HG03565 (cell line): ENCODE results near the gene RFPL1.
"Not testable (repeated sequence)": the region's sequence is repeated elsewhere in the genome, so short reads cannot be mapped to it uniquely, and the experiment has no call there.

Experiments used
- ATAC-seq: cut with Tn5 transposase; IDR thresholded peaks from one replicate; pipeline ENCODE4 v1.9.1; 2021; ENCODE audit warnings: mild to moderate bottlenecking, moderate library complexity; ENCODE audit not compliant: unreplicated experiment

Gene RFPL1

GRCh38 chr22:29438283-29438682 lies at the start of gene RFPL1:
Gene RFPL1, plus strand, starts transcription at chr22:29438583.
- not testable (repeated sequence) for ATAC-seq

- no peak for ATAC-seq
These were observed 49.7 kb upstream of the RFPL1 start for GRCh38 chr22:29388759-29389090.

- no peak for ATAC-seq
These were observed 48.1 kb upstream of the RFPL1 start for GRCh38 chr22:29390270-29390669.

- no peak for ATAC-seq
These were observed 46.8 kb upstream of the RFPL1 start for GRCh38 chr22:29391546-29391945.

- no peak for ATAC-seq
These were observed 45.3 kb upstream of the RFPL1 start for GRCh38 chr22:29393019-29393608.

- ATAC-seq = no peak
These were observed 43.3 kb upstream of the RFPL1 start for GRCh38 chr22:29394931-29395581.

GRCh38 chr22:29396126-29396525 lies 42.3 kb upstream of the RFPL1 start:
- ATAC-seq = no peak

- ATAC-seq = no peak
These were observed 40.6 kb upstream of the RFPL1 start for GRCh38 chr22:29397791-29398190.

- no peak for ATAC-seq
These were observed 37.8 kb upstream of the RFPL1 start for GRCh38 chr22:29400576-29400975.

- ATAC-seq = not testable (repeated sequence)
These were observed 36.8 kb upstream of the RFPL1 start for GRCh38 chr22:29401538-29401937.

GRCh38 chr22:29408940-29409339 lies 29.4 kb upstream of the RFPL1 start:
- no peak for ATAC-seq

GRCh38 chr22:29411569-29412211 lies 26.7 kb upstream of the RFPL1 start:
- ATAC-seq = not testable (repeated sequence)

GRCh38 chr22:29412772-29413171 lies 25.6 kb upstream of the RFPL1 start:
- not testable (repeated sequence) for ATAC-seq

- not testable (repeated sequence) for ATAC-seq
These were observed 23.3 kb upstream of the RFPL1 start for GRCh38 chr22:29414951-29415591.

GRCh38 chr22:29418704-29419103 lies 19.7 kb upstream of the RFPL1 start:
- not testable (repeated sequence) for ATAC-seq

- ATAC-seq = no peak
These were observed 11.9 kb upstream of the RFPL1 start for GRCh38 chr22:29426476-29426875.

- ATAC-seq = no peak
These were observed 11.1 kb upstream of the RFPL1 start for GRCh38 chr22:29427176-29427760.

GRCh38 chr22:29431986-29432385 lies 6.4 kb upstream of the RFPL1 start:
- no peak for ATAC-seq

GRCh38 chr22:29433856-29434255 lies 4.5 kb upstream of the RFPL1 start:
- no peak for ATAC-seq

- no peak for ATAC-seq
These were observed 4.1 kb upstream of the RFPL1 start for GRCh38 chr22:29434288-29434687.
